GM21576 (cell line): Measurements from ENCODE around the gene TOR1B.

Experiments
- ATAC-seq: cut with Tn5 transposase; IDR thresholded peaks from one replicate; pipeline ENCODE4 v1.9.1; 2021; ENCODE audit warnings: mild to moderate bottlenecking, moderate library complexity; ENCODE audit not compliant: unreplicated experiment

TOR1B gene

GRCh38 chr9:129812385-129812784 is 9.4 kb downstream of the TOR1B start:
- no peak for ATAC-seq

GRCh38 chr9:129813661-129814060 is 10.7 kb downstream of the TOR1B start:
- ATAC-seq: no peak

- no peak for ATAC-seq
Observed at GRCh38 chr9:129814432-129815223, 11.6 kb downstream of the TOR1B start.

- no peak for ATAC-seq
Observed at GRCh38 chr9:129815278-129815677, 12.3 kb downstream of the TOR1B start.

GRCh38 chr9:129816501-129817435 is 13.8 kb downstream of the TOR1B start:
- no peak for ATAC-seq

- no peak for ATAC-seq
Observed at GRCh38 chr9:129822898-129823541, 20.0 kb downstream of the TOR1B start.

- no peak for ATAC-seq
Observed at GRCh38 chr9:129823542-129823934, 20.6 kb downstream of the TOR1B start.

- ATAC-seq: peak; percentile 91
Observed at GRCh38 chr9:129823935-129824601, 21.1 kb downstream of the TOR1B start, which contains the start of gene TOR1A. TOR1A (minus strand) TSS chr9:129824136; CDS start chr9:129824085, 51 bp downstream.

GRCh38 chr9:129826344-129826743 is 23.4 kb downstream of the TOR1B start:
- ATAC-seq: no peak

GRCh38 chr9:129826759-129827158 is 23.8 kb downstream of the TOR1B start:
- ATAC-seq: no peak

- no peak for ATAC-seq
Observed at GRCh38 chr9:129828051-129828450, 25.1 kb downstream of the TOR1B start.

GRCh38 chr9:129828969-129829368 is 26.0 kb downstream of the TOR1B start:
- ATAC-seq: no peak

GRCh38 chr9:129832982-129833381 is 30.0 kb downstream of the TOR1B start:
- ATAC-seq: no peak

- peak; percentile 11 for ATAC-seq
Observed at GRCh38 chr9:129834489-129835127, 31.6 kb downstream of the TOR1B start.

GRCh38 chr9:129835128-129835859 is 32.3 kb downstream of the TOR1B start, which contains the start of the genes C9orf78 and USP20:
C9orf78 (minus strand) TSS chr9:129835275; CDS start chr9:129835221, 54 bp downstream.
USP20 (plus strand) TSS chr9:129835458; CDS start chr9:129852556, 17,098 bp downstream.
- peak; percentile 89 for ATAC-seq

GRCh38 chr9:129835860-129836223 is 32.9 kb downstream of the TOR1B start:
- no peak for ATAC-seq

GRCh38 chr9:129836311-129837007 is 33.5 kb downstream of the TOR1B start:
- ATAC-seq: no peak

- no peak for ATAC-seq
Observed at GRCh38 chr9:129838707-129839259, 35.8 kb downstream of the TOR1B start.
